GM19043 (cell line): Measurements from ENCODE around the gene IL5RA.

ENCODE experiments used
- ATAC-seq: cut with Tn5 transposase; IDR thresholded peaks from one replicate; pipeline ENCODE4 v1.9.1; 2021; ENCODE audit warnings: low read depth; ENCODE audit not compliant: unreplicated experiment

IL5RA gene, protein sequence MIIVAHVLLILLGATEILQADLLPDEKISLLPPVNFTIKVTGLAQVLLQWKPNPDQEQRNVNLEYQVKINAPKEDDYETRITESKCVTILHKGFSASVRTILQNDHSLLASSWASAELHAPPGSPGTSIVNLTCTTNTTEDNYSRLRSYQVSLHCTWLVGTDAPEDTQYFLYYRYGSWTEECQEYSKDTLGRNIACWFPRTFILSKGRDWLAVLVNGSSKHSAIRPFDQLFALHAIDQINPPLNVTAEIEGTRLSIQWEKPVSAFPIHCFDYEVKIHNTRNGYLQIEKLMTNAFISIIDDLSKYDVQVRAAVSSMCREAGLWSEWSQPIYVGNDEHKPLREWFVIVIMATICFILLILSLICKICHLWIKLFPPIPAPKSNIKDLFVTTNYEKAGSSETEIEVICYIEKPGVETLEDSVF

DNA sequence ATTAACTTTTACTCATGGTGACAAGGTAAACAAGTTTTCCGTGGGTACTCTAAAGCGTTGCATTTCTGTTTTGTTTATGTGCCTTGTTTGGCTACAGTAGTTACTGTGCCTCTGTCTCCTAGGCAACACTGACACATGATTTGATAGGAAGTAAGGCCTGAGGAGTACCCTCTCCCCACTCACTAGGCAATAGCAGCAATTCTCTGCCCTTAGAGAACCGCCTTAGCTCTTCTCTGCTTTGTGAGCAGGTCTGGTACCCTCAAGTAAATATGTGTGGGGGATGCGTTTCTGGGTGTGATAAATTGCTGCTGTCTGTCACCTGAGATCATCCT lies at the start of gene IL5RA:
TSS of gene IL5RA (minus strand) at position 76 of the 332 bp plus-strand sequence. CDS start 5,390 bp downstream, outside the sequence.
- peak; percentile 34 for ATAC-seq

GRCh38 chr3:3157484-3157883 lies 47.3 kb upstream of the IL5RA start:
- ATAC-seq, result no peak

DNA sequence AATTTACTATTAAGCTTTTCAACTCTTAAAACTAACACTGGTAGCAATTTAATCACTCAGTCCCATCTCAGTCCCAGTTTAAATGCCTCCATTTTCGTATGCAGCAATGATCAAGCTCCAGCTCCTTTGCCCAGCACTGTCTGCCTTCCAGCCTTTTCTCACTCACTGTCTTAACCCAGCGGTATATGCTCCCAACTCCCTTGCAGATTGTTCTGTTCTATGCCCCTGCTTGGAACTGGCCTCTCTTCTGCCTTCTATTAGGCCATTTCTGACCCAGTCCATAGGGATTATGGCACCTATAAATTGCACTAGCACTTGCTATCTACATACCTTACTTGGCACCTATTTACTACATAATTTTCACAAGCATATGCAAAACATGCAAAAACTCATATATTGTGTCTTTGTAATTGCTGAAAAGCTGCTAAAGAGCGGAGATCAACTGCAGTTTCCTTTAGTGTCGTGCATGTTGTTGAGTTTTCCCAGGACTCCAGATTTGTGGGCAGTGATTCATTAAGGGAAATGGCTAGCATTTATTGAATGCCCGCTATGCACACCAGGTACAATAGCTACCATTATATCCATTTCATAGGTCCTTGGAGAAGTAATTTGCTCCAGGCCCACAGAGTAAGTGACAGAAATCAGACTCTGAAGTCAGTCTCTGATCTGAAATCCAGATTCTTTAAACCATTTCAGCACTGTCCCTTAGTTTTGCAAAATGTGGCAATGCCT lies 44.9 kb upstream of the IL5RA start:
- ATAC-seq, result no peak

GRCh38 chr3:3151513-3151912 lies 41.3 kb upstream of the IL5RA start:
- no peak for ATAC-seq

DNA sequence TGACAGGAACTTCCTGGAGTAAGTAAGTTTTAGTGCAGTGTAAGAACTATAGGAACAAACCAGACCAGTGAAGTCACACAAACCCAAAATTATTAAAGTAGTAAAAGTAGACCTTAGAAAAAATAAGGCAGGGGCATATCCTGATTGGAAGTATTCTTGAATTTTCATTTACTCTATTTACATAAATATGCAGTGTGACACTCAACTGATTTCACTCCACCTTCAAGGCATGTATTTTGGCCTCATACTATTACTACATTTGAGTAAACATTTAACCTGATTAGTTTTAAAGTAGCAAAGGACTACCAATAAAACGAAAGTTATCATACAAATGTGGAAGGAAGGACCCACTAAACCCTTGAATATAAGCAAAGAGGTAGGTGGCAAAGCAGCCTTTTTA lies 39.4 kb upstream of the IL5RA start:
- ATAC-seq, result no peak

DNA sequence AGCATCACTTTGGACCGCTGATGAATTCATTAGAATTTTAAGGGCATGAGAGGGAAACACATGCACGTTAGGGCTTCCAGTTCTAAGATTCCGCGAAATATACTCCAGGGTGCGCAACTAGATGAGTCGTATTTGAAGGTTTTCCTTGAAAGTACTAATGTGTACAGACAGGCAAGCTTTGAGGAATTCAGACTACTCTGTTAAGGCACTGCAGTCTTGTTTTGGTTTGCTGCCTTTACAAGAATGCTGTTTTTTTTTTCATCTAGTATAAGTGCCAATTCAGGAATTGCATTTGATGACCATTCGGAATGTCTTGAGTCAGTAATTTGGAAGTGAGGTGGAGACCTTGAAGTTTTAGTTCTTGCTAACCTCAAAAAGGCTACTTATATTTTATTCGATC lies 35.7 kb upstream of the IL5RA start:
- no peak for ATAC-seq

GRCh38 chr3:3141939-3142338 lies 31.8 kb upstream of the IL5RA start:
- ATAC-seq, result no peak

- ATAC-seq, result no peak
Observed at GRCh38 chr3:3137526-3137925, 27.4 kb upstream of the IL5RA start.

GRCh38 chr3:3134750-3135448 lies 24.7 kb upstream of the IL5RA start:
- ATAC-seq, result no peak

DNA sequence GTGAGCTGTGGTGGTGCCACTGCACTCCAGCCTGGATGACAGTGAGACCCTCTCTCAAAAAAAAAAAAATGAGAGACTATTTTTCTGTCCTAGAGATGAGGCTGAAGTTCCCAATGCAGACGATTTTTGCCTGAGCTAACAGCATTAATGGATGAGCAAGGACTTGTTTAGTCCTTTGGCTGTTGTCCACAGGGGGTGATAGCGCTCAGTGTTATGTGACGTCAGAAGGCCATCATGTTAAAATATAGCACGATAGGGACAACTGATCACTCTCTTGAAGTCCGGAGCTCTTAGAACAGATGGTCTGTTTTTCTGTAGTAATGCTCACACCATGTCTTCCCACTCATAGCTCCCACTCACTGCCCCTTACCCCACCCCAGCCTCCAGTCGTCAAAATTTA lies 23.3 kb upstream of the IL5RA start:
- no peak for ATAC-seq

GRCh38 chr3:3129579-3129978 lies 19.4 kb upstream of the IL5RA start:
- ATAC-seq, result no peak

- ATAC-seq, result no peak
Observed at GRCh38 chr3:3127432-3128010, 17.3 kb upstream of the IL5RA start.

- ATAC-seq, result peak; percentile 96
Observed at GRCh38 chr3:3126477-3127431, 16.6 kb upstream of the IL5RA start, which contains the start of gene TRNT1. Gene TRNT1, plus strand, starts transcription at chr3:3126940. Its CDS starts 2,101 bp downstream, at chr3:3129041.

DNA sequence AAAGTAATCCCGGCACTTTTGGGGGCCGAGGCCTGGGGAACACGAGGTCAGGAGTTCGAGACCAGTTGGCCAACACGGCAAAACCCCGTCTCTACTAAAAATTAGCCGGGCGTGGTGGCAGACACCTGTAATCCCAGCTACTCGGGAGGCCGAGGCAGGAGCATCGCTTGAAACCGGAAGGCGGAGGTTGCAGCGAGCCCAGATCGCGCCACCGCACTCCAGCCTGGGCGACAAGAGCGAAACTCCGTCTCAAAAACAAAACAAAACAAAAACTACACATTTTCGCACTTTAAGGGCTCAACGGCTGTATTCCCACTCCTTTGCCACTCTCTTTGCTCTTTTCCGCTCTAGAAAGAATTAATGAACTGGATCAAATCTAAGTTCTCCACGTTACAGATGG lies 15.8 kb upstream of the IL5RA start:
- ATAC-seq, result no peak

GRCh38 chr3:3119393-3119851 lies 9.2 kb upstream of the IL5RA start:
- ATAC-seq, result no peak

GRCh38 chr3:3117651-3118050 lies 7.5 kb upstream of the IL5RA start:
- ATAC-seq, result no peak

DNA sequence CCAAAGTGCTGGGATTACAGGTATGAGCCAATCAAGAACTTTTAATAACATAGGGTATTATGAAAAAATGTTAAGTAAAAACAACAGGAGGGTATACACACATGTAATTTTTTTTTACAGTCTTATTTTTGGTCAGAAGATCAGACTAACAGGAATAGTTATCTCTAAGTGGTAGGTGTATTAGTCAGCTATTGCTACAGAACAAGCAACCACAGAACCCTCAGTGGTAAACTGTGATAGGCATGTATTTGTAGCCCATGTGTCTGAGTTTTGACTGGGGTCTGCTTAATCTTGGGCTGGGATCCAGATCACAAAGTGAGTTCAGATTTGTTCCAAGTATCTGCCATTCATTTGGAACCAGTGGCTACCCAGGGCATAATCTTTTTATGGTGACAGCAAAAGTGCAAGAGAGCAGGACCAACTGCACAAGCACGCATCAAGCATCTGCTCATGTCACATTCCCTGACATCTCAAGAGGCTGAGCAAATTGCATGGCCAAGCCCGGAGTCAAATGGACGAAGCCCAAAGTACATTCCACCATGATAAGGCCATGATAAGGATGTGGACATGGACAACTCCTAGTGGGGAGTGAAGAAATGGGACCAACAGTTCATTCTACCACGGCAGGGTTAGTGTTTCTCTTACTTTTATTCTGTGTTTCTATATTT lies 3.0 kb upstream of the IL5RA start:
- no peak for ATAC-seq

DNA sequence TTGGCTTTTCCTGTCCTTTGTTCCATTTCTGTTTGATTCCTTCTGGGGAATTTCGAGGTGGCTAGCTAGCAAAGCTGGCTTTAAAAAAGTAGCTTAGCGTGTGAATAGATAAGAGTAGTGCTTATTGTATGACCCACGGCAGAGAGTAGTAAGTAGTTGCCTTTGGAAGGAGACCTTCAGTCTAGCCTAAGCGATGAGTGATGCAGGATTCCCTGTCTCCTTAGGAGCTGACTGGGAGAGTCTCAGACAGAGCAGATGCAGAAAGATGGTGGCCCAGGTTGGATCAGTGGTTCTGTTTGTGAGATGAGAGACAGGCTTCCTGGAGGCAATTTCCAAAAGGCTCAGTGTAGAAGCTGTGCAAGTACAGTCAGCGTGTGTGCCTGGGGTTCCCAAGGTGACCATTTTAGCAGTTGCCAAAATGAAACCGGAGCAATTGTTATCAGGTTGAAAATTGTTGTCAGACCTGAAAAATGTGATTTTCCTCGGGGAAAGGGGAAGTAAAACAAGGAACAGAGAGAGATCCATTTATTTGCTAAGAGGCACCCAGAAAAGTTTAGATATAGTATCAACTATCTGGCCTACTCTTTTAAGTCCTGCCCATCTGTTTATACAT lies 681 bp upstream of the IL5RA start:
- no peak for ATAC-seq
